Glomerular visceral epithelial cell (primary cell): ENCODE measurements around the gene LDB2.
"Not testable (repeated sequence)": the region's sequence is repeated elsewhere in the genome, so short reads cannot be mapped to it uniquely, and the experiment has no call there.

ENCODE experiments used
- DNase-seq: peaks from one replicate; pipeline ENCODE4 v3.0.0-alpha.2; 2016; ENCODE audit errors: extremely low spot score

LDB2 gene

DNA sequence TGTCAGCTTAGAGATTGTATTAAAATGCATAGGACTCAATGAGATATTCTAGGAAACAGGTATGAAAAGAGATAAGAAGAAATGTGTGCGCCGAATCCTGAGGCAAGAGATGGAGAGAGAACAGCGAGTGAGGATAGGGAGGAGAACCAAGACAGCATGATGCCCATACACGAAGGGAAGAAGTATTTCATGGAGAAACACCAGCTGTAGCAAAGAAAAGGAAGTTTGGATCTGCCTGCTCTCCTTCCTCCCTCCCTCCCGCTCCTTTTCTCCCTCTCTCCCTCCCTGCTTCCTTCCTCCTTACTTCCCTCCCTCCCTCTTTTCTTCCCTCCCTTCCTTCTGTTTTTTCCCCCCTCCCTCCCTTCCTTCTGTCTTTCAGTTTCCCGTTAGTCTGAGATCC lies 353.6 kb downstream of the LDB2 start:
- DNase-seq, result no peak

DNA sequence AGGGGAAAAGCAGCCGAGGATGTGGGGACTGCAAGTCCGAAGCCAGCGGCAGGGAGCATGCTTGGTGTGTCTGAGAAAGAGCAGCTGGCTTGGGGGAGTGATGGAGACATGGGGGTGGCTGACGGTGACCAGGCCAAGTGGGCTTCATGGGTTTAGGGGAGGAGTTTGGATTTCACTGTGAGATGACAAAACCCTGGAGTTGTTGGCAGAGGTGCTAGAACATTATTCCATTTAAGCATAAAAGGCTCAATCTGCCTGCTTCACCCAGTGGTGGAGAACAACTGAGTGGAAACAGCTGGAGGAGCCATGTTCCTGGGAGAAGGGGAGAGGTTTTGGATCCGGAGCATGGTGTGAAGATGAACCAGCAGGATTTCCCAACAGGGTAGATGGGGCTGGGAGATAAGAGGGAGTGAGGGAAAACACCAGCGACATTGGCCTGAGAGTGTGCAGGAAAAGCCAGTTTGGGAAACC lies 354.2 kb downstream of the LDB2 start:
- no peak for DNase-seq

DNA sequence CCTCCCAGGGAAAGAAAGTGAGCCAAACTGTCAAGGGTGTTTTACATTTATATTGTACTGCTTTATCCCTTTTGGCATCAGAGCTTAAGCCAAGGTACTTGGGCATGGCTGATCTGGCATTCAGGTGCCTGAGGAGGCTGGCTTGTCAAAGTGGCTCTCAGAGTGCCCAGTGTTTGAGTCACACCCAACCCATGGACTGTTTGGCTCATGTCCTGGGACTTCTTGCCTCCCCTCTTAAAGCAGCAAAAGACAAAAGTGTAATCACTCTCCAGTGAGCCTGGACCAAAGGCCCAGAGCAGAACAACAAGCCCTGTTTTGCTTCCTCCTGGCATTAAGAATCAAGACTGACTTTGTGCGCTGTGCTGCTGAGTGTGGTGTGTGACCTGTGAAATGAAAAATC lies 360.5 kb downstream of the LDB2 start:
- DNase-seq, result no peak

DNA sequence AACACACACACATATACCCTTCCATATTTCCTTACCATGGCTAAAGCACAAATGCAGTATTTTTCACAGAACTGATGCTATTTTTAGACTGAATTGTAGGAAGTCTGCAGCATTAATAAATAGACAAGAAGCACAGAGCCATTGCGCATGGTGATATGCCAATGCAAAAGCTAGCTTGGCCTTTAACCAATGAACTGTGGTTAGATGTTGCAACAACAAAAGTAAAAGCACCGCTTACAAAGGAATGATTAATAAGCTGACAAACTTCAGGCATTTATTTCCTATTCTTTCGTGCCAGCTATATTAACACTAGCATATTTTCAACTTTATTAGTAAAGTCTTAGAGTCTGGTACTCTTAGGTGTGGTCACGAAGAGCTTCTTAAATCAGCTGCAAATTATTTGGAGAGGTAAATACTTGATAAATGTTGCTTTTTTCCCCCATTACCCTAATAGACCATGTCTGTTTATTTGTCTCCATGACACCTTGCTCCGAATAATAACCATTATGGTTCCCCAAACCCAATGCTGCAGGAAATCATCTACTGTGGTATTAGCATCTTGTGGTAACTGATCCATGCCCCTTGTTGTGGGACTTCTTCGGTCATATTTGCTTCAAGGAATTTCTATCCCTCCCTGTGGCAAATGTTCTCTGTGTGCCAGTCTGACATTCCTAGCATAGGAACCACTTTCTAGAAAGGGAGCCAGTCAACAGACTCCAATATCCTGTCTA lies 366.0 kb downstream of the LDB2 start:
- no peak for DNase-seq

DNA sequence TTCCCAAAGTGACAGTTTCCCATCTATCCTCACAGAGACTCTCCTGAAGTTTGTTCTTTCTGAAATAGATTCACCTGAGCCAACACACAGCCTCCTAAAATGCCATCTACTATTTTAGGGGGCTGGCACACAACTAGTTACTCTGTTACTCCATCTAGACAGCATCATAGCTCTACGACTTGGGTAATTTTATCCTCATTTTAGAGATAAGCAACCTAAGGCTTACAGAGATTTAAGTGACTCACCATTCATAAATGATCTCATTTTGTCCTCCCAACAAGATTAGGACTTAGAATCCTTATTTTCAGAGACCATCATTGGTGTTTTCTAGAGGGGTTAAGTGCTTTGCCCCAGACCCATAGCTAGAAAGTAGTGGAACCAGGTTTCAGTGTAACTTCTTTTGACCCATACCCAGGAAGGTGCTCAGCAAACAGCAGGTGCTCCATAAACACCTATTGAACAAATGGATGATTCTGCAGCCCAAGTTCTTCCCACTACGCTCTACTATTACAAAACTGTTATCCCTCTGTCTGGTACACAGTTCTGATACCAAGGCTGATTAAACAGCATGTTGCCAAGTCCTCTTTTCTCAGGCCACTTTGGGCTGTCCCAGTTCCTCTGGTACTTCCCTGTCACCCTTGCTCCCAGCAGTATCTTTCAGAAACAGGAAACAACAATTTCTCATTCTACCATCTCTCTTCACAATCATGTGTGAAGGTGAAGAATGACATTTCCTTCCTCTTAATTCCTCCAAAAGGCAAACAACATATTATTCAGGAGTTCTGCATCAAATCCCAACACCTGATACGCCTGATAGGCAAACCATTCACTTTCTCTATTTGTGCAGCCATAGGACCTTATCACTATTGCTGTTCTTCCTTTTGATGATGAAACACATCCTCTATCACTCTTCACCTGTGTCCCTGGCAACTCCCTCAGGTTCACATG lies 367.5 kb downstream of the LDB2 start:
- DNase-seq, result no peak

DNA sequence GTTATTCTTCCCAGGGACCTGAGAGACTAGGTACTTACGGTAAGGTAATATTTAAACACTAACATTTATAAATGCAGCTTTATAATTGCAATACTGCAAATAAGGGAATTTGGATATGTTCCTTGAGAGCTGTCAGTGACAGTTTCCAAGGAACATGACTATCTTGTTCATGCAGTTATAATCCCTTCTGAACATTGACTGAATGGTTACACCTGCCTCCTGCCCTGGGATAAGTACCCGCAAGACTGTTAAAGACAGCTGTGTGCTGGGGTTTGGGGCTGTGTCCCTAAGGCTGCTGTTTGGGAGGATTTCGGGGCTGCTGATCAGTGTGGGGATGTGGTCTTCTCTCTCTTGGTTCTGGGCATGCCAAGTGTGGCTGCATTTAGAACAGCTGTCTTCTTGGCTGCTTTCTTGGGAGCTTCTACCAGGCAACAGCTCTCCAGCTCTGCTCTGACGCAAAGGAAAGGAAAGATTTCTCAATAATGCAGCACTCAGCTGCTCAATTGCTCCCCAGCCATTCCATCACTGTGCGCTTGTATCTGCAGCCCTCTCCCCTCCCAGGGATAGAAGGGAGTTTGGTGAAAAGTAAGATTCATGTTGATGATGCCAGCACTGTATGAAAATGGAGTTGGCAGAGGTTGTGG lies 373.4 kb downstream of the LDB2 start:
- no peak for DNase-seq

DNA sequence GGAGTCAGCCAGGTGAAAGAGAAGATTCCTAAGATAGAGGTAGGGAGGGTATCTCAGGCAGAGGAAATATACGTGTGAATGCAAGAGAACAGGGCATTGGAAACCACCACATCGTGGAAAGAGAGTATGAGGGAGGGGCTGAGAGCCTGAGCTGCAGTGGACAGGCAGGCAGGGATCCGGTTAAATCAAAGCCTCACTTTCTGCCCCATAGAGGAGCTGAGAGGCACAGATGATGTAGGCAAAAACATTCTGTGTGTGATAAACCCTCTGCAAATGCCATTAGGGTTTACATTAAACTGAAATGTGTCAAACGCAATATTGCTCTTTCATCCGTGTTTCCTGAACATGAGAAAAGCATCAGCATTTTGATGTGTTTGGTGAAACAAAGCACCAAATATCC lies 374.0 kb downstream of the LDB2 start:
- DNase-seq, result no peak

DNA sequence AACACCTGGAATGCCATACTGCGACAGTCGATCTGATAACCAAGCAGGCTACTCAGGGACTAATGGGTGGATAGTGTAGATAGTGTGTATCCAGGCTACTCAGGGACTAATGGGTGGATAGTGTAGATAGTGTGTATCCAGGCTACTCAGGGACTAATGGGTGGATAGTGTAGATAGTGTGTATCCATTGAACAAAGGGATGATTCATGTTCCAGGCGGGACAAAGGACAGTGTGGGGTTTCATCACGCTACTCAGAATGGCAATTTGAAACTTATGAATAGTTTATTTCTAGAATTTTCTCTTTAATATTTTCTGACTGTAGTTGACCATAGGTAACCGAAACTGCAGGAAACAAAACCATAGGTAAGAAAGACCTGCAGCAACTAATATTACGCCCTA lies 374.9 kb downstream of the LDB2 start:
- DNase-seq, result not testable (repeated sequence)

DNA sequence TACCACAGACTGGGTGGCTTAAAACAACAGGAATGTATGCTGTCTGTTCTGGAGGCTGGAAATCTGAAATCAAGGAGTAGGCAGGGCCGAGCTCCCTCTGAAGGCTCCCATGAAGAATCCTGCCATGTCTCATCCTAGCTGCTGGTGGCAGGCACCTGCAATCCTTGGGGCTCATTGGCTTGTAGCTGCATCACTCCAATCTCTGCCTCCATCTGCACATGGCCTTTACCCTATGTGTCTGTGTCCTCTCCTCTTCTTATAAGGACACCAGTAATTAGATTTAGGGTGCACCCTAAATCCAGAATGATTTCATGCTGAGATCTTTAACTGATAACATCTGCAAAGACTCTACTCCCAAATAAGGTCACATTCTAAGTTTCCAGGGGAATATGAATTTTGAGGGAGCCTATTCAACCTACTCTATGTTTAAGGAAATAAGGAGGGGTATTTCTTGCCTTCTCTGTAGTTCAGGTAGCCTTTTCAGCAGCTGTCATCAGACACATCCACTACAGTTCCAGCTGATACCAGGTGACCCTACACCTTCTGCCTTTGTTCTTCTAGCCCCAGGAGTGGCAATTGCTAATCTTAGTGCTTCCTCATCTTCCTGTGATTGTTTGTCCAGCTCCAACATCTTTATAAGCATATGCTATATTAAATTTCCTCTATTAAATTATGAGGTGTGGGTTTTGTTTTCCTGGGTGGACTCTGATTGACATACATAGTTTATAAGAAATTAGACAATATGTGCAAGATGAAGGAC lies 377.1 kb downstream of the LDB2 start:
- no peak for DNase-seq

DNA sequence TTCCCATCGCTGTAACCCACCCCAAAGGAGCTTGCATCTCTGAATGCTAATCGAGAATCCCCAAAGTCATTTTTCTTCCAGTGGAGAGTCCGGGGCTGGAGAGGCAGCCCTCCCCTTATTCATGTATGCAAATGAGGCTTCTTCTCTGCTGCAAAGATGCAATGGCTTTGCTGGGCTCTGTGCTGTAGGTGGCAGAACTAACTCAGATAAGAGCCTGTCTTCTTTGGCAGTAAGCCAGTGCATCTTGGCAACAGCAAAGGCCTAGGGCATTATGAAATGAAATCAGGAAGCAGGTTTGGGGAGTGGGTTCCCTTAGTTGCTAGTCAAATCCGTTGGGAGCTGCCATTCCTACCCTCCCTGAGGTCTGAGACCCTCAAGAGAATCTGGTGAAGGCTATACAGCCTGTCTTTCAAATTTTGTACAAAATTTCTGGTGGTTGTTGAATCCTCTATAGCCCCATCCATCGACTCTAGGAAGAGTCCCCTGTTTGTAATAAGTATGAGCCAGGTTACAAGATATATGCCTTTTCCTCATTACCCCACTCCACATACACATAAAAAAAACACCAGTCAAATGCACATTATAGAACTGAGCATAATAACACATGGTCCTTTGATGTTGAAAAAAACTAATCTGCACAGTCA lies 381.5 kb downstream of the LDB2 start:
- DNase-seq, result no peak

DNA sequence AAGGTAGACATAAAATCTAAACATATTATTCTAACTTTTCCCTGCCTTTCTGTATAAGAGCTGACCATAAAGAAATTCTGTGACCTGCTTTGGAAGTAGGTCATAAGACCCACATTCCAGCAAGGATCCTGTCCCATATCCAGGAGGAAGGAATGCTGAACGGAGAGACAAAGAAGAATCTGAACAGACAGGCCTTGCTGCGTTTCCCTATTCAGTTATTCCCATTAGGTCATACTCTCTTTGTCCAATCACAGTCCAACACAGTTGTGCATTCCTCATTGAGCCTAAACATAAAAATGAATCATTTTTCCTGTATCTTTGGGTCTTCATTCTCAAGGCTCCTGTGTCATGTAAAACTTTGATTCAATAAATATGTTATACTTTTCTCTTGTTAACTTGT lies 384.6 kb downstream of the LDB2 start:
- DNase-seq, result no peak

DNA sequence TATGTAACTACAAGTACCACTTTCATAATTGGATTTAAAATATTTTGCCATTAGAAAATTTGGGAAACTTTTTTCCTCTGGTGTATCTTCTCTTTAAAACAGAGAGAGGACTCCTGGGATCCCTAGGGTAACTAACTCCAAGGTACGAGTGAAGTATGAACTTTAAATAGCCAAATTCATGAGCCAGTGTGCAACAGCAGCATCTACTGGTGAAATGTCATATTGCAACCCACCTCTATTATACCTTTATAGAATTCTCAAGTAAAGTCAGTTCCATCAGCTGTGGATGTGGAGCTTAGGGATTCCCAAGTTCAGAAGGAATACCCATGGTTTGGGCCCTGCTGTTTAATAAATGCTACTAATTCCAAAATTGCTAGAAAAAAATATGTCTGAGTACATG lies 389.5 kb downstream of the LDB2 start:
- no peak for DNase-seq

DNA sequence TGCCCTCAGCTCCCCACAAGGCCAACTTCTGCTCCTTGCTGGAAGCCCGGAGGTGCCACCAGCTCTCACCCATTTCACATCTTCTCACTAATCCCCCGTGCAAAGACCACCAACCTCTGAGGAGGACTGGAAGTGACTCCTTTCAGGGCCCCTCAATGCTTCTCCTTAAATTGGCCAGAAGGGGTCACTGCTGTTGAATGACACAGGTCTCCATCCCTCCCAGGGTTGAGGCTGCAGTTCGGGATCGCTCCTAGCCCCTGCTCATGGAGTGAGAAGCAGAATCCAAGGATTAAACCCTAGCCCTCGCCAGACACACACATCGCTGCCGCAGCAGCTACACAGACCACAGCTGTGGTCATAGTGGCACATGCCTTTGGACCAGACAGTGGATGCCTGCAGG lies 392.7 kb downstream of the LDB2 start:
- DNase-seq, result no peak

DNA sequence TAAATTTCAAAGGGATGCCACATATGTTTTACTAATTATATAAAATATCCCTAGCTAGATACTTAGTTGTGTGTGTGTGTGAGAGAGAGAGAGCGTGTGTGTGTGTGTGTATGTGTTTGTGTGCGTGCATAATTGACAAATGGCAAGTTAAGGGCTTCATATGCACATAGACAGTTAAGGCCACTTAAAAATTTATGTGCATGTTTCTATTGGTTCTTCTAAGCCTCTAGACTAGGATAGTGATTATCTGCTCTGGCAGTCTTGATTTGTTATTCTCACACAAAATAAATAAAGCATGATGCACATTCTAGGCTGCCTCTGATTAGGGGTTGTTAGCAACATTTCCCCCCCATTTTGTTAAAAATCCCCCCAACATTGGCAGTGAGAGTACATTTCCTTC lies 393.2 kb downstream of the LDB2 start:
- no peak for DNase-seq

DNA sequence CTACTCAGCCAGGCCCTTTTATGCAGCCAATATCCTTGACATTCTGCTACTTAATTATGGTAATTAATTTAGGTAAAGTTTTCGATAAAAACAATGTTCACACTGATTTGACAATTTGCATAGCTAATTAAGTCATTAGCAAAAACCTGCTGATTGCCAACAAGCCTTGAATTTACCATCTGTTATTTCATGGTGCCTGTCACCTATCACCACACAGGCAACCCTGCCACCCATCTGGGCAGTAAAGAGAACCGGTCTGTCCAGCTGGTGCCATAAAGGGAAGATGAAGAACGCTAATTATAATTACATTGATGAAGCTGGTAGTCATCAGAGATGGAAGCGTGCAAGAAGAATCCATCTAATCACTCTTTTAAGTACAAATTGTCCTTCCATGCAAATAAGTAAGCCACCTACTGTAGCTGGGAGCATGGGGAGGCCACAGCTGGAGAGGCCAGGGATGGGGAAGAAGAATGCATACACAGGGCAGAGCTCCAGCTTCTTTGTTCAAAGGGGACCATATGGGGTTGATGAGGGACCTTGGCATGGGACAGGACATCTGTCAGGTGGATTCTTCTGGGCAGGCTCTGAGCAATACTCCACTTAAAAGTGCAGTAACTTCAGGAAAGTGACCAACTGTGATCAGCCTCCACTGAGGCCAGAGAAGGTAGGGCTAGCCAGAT lies 394.9 kb downstream of the LDB2 start:
- no peak for DNase-seq

DNA sequence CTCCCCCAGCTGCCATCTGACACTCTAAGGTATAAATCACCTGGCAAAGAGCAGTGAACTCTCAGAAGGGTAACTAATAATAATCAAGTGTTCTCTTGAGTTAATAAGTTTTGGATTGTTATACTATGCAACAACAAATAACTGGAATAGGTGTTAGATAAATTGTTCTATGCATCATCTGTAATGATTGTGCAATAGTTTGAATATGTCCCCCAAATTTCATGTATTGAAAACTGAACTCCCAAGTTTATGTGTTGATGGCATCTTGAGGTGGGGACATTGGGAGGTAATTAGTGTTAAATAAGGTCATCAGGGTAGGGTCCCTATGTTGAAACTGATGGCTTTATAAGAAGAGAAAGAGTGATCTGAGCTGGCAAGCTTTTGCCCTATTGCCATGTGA lies 399.5 kb downstream of the LDB2 start:
- no peak for DNase-seq

DNA sequence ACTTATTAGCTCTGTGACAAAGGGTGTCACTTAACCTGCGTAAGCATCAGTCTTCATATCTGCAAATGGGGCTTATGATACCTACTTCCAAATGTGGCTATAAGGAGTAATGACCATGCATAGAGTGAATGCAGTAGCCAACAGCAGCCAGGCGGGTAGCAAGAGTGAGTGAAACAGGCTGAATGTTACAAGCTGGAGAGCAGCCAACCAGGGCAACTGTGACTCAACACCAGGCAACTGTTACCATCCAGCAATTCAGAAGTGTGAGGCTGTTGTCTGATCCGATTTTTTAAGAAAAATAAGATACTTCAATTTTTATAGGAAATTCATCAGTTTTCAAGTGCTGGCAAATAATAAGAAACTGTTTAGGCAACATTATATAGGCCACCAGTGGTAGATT lies 401.9 kb downstream of the LDB2 start:
- no peak for DNase-seq

DNA sequence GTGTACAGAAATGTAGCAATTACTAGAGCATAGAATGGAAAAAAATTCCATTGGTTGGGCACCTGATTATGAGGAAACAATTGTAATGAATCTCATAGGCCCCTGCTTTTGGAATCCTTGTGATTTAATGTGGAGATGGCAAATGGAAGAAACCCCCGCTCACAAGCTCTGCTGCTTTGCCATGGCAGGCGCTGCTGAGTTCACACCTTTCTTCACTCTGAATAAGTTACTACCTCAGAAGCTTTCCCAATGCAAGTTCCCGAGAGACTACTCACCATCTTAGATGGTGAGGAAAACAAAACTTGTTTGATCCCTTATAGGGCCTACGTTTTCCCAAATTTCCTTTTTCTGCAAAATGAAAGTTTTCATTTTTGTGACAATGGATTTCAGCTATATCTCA lies 405.6 kb downstream of the LDB2 start:
- no peak for DNase-seq

DNA sequence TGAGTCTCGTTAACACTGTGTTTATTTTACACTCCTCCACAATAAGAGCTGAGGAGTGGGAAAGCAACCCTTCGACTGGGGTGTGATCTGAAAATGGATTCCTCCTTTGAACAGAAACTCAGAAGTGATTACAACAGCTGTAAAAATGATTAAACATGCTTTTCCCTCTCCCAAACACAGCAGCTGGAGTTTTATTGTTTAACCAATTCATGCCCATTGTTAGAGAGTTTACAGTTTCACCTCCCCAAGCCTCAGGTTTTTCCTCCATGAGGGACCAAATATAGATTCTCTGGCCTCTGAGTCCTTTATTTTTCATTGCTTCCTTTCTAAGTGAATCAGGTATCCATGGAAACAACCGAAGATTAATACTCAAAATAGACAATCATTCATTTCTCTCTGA lies 409.2 kb downstream of the LDB2 start:
- no peak for DNase-seq

DNA sequence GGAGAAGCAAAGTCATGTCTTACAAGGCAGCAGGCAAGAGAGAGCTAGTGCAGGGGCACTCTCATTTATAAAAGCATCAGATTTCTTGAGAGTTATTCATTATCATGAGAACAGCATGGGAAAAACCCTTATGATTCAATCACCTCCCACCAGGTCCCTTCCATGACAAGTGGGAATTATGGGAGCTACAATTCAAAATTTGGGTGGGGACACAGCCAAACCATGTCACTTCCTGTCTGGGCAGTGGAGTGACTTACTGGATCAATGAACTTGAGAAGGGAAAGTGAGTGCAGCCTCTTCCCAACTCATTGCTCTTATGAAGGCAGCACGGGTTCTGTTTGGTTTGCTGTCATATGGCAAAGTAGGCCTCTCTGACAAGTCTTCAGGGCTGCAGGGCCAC lies 410.4 kb downstream of the LDB2 start:
- DNase-seq, result no peak

DNA sequence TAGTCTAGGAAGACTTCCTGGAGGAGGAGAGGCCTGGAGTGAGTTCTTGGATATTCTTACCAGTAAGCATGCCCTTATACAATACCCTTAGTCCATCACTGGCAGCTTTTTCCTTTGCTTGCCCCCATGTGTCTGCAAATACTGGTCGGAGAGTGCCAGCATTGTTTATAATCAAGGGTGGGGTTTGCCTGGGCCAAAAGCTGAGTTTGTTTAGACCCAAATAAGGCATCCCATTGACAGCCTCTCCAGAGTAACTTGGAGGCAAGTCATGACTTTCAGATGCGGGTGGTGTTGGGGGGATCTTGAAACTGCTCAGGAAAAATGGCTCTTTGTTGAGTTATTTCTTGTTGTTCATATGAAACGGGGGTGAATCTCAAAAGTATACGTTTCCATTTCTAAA lies 413.7 kb downstream of the LDB2 start:
- no peak for DNase-seq
